Measurements from ENCODE around the gene DYDC2.

The DYDC2 gene

DNA sequence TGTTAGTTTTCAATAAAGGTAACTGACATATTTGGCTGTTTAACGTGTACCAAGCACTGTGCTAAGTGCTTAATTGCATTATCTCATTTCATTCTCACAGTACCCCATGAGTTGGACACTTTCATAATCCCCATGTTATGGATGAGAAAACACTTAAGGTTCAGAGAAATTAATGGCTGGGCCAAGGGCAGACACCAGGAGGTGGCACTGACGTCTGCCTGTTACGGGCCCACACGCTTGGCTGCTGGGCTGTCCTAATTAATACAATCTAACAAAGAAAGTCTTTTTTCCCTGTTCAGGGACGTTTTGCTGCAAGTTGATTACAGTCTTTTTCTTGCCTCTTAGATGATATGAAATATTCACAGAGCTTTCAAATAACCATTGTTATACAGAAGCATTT, 16.1 kb downstream of the DYDC2 start:
- no peak for DNase-seq

DNA sequence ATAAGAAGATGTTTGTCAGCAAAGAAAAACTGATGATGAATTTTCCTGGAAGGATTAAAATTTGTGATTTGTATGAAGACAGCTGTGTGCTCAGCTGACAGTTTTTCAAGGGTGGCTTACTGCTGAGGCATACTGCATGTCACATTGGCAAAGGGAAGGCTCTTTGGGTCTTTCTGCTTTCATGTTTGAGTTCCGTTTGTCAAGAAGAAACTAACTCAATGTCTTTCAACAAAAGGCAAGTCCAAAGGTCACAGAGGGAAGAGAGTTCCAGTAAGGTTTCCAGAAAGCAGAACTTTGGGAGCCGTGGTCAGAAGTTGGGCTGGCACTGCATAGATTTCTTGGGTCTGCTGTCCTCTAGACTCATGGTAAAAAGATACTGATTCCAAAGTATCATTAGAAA, 16.9 kb downstream of the DYDC2 start:
- no peak for DNase-seq

DNA sequence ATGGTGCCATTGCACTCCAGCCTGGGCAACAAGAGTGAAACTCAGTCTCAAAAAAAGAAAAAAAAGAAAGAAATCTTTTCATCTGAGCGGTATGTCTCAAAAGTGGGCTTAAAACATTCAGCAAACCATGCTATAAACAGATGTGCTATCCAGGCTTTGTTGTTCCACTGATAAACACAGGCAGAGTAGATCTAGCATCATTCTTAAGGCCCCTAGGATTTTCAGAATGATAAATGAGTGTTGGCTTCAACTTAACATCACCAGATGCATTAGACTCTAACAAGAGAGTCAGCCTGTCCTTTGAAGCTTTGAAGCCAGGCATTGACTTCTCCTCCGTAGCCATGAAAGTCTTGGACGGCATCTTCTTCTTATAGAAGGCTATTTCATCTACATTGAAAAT, 23.1 kb downstream of the DYDC2 start:
- no peak for DNase-seq

DNA sequence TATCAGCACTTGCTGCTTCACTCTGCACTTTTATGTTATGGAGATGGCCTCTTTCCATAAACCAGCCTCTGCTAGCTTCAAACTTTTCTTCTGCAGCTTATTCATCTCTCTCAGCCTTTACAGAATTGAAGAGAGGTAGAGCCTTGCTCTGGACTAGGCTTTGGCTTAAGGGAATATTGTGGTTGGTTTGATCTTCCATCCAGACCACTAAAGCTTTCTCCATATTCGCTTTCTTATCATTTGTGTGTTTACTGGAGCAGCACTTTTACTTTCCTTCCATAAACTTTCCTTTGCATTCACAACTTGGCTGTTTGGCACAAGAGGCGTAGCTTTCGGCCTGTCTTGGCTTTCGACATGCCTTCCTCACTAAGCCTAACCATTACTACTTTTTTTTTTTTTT, 23.6 kb downstream of the DYDC2 start:
- DNase-seq = no peak

DNA sequence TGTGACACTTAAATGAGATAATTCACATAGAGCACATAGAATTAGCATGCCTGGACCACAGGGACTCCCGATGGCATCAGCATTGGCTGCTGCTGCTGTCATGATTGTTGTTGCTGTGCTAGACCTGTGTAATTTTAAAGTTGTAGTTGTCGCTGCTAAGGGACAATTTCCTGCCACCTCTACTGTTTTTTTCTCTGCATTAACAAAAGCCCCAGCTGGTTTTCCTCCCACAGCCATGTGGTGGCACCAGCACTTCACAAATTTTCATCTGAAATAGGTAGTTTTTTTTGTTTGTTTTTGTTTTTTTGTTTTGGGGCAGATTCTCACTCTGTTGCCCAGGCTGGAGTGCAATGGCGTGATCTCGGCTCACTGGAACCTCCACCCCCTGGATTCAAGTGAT, 26.4 kb downstream of the DYDC2 start:
- DNase-seq = peak; percentile 18 to 41

DNA sequence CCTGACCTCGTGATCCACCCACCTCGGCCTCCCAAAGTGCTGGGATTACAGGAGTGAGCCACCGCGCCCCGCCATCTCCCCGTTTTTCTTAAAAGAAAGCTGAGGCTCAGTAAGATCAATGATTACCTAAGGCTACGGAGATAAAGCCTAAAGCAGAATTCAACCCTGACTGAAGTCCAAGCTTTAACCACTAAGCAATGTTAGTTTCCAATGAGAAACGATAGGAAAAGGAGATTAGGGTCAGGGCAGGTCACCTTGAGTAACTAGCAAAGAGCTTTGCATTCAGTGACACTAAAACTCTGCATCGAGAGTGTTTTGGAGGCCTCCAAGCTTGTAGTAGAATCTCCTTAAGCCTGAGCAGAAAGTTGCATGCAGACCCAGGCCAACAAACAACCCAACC, 34.2 kb downstream of the DYDC2 start:
- DNase-seq = no peak

DNA sequence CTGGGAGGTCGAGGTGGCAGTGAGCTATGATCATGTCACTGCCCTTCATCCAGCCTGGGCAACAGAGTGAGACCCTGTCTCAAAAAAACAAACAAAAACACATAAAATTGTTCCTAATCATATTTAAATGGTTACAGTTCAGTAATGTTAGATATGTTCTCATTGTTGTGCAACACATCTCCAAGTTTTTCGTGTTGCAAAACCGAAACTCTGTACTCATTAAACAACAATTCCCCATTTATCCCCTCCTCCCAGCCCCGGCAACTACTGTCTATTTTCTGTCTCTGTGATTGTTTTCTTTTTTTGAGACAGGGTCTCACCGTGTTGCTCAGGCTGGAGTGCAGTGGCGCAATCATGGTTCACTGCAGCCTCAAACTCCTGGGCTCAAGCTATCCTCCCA, 35.7 kb downstream of the DYDC2 start:
- no peak for DNase-seq

DNA sequence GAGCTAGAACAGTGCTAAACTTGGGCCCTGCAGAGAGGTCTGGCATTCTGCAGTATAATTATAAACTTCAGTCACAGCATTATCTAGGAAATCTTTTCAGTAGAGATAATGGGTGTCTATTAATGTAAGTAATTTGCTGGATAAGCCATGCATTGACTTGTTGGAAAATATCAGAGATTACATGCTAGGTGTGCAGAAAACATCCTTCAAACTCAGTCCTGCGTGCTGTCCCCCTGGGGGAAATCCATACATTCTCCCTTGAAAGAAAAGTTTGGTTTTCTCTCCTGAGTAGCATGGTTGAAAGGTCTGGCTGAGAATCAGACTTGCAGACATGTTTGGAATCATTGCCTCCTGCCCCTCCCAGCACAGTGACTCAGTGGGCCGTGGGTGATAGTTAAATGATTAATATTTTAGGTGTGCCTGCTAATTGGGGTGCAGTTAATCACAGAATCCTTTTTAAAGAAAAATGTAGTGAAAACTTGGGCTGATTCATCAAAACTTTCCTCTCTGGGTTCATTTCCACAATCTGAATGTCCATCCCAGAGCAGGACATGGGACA, 37.9 kb downstream of the DYDC2 start:
- DNase-seq = no peak

DNA sequence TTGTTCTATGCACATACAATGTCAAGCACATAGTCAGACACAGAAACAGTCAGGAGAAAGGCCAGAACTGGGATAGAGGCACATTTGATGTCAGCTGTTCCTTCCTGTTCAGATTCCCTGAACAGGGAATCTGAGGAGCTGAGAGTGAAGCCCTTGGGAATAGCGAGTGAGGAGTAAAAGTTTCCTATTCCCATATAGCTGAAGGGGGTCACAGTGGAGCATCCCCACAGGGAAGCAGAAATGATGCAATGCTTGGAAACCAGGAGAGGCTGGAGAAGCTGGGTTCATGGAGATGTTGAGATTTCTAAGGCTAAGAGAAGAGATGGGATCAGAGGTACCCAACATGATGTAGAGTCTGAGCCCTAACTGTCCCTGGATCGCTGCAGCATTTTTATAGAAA, 40.4 kb downstream of the DYDC2 start:
- DNase-seq = no peak

DNA sequence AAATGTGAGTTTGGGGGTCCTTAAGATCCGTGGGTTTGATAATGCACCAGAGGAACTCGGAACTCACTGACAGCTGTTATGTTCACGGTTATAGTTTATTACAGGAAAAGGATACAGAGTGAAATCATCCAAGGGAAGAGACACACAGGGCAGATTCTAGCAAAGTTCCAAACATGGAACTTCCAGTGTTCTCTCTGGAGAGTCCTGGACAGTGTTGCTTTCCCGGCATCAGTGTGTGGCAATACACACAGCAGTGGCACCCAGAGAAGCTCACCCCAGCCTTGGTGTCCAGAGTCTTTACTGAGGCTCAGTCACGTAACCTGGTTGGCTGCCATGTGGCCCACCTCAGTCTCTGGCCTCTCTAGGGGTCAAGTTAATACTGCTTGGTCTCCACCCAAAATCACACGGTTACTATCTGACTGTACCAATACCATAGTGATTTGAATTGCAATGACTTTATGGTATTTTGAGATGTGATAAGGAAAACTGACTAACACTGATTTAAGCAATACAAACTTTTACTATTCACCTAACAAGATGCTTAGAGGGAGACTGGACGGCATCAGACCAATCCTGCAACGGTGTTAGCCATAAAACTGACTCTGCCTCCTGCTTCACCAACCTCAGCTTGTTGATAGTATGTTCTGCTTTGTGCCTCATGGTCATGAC, 43.7 kb downstream of the DYDC2 start:
- DNase-seq = no peak

DNA sequence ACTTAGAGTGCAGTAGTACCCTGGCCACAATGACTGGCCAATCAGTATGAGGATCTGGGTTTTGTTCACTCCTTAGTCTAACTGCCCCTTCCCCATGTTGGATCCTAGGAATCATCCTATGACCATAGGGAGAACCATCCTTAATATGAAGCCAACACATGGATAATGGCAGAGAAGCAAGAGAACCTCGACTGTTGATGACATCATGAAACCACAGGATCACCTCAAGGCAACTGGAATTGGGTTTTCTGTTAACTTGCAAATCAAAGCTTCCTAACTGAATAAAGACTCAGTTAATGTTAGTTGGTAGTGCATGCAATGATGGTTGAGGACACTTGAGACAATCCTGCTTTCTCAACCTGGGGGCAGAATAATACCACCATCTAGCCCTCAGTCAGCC, 48.5 kb downstream of the DYDC2 start:
- no peak for DNase-seq

DNA sequence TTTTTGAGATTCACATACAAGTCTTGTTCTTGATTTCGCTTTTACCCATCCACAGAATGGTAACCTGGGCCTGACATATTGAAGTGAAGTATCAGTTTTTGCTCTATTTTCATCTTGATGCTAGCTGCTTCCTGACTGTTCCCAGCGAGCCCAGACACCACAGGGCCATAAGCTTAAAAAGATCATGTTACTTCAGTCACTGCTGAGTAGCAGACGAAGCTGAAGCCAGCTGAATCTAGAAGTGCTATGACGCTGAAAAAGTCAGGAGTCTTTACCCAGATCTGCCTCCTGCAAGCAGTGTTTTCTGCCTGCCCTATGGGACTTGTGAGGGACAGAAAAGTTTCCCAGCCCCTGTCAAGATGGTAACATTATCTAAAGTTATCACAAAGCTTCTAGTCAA, 49.0 kb downstream of the DYDC2 start:
- no peak for DNase-seq

DNA sequence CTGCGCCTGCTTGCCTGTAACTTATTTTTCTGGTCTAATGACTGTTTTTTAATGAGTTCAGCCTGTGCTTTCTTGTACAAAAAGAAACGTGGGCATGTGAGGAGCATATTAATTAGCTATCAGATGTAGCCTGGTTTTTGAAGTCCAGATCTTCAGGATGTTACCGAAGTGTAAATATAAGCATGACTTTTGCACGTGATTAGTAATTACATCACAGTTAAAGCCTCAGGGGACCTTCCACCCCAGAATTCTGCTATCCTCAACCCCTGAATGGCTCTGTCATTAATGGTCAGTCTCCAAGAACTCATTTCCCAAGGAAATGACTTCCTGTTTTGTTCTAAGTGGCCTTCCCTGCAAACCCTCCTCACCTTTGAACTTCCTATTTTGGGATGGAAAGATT, 49.6 kb downstream of the DYDC2 start:
- no peak for DNase-seq

DNA sequence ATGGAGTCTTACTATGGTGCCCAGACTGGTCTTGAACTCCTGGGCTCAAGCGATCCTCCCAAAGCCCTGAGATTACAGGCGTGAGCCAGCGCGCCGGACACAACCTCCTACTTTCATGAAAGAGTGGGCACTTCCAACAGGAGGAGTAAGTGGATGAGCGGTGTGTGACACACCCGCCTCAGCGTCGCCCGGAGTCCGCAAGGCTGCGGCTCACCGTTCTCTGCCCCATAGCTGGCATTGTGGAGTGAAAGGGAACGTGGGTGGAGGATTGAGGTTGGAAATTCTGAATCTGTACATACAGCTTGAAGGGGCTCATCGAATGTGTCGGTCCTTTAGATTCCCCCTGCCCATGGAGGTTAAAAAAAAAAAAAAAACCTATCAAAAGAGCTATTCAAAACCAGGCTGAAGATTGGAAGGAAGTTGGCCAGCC, 51.2 kb downstream of the DYDC2 start:
- DNase-seq = peak; percentile 65 to 76

DNA sequence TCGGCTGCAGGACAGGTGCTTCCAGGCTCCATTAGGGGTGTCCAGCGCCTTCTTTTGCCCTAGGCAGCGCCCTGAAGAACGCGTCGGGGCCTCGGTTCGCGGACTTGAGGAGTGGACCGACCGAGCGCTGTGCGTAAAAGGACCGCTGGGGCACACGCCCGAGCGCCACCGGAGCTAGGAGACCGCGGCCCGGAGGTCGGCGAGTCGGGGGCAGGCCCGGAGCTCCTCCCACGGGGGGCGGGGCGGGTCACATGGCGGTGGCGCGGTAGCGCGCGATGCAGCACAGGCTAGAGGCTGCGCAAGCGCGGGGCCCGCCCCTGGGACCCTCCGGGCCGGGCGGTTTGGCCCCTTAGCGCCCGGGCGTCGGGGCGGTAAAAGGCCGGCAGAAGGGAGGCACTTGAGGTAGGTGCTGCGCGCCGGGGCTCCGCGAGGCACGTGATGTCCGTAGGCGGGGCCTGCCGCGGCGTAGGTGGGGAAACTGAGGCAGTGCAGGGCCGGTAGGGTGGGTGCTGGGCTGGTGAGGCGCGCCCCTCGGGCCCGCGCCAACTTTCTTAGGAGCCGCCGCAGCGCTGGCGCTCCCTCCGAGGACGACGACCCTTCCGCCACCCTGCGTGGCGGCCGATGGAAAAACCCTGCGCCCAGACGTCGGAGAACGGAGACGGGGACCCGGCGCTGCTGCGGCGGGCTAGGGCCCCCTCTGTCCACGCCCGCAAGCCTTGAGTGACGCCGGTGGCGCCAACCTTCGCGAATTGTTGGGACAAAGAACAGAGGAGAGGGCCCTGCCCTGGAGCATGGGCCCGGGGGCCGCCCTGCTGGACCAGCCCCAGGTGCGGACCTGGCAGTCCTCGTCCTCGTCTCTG, 51.9 kb downstream of the DYDC2 start, which contains the start of gene PRXL2A:
TSS of gene PRXL2A (plus strand) at position 310 of the 860 bp plus-strand sequence. CDS start 11,917 bp downstream, outside the sequence.
- DNase-seq = peak; percentile 86 to 88

DNA sequence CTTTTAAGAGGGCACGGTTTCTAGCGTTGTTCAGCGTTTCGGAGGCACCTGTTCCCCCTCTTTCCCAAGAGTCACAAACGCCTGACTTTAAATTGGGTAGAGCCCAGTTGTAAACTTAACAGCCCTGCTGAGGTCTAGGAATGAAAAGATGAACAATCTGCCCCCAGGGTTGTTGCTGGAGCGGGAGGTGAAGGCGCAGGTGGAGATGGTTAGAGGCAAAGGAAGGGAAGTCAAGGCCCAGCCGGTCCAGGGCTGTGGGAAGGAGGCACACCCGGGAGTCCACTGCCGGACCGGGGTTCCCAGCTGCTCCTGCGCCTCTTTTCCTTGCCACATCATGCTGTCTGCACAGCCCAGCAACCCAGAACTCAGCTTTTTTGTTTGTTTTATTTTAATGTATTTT, 52.5 kb downstream of the DYDC2 start:
- DNase-seq = no peak

DNA sequence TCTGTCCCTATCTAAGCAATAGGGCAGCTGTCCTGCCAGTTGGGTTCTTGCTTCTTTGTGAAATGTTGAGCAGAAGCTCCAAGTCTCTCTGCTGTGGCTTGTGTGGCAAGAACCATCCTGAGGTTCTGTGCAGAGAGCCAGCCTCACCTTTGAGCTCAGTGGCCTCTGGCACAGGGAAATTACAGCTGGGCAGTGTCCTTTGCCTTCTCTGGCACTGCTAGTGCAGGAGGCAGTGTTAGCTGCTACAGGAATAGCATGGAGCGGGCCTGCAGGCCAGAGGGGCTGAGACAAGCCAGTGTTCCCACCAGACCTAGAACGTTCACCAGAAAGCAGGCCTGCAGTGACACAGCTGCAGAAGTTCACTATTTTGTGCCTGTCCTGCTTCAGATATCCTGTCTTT, 53.5 kb downstream of the DYDC2 start:
- no peak for DNase-seq

DNA sequence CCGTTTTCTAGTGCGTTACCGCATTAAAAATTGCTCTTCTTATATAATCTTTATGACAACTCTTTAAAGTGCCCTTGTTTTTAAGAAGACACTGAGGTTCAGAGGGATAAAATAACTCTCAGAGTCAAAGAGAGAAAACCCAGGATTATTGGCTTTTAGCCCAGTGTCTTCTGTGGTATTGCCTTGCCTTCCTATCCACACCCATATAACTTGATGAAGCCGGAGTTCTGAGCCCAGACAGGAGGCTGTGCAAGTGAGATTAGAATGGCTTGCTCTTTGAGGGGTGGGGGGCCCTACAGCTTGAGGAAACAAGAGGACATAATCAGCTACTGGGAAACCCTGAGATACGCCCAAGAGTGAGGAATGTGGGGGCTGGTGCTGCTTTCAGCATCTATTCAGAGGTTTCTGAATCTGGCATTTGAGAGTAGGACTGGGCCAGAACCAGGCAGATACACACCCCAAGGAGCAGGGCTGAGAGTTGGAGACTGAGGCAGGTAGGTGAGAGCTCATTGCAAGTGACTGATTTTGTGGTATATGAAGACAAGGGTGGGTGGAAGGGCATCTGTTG, 54.1 kb downstream of the DYDC2 start:
- DNase-seq = no peak

DNA sequence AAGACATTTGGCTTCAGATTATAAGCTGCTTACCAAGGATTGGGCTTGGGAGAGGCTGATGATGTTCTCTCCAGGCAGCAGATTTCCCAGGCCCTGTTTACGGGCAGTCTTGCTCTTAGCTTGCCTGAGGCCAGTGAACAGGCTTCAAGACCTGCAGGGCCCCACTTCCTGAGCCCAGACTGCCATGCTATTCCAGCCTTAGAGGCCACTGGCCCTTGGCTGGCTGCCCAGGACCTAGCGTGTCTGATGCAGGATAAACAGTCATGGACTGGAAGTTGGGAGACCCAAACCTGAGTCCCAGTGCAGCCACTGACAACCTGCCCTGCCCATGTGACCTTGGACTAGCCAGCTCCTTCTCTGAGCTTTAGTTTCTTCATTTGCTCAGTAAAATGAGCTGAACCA, 54.7 kb downstream of the DYDC2 start:
- no peak for DNase-seq

DNA sequence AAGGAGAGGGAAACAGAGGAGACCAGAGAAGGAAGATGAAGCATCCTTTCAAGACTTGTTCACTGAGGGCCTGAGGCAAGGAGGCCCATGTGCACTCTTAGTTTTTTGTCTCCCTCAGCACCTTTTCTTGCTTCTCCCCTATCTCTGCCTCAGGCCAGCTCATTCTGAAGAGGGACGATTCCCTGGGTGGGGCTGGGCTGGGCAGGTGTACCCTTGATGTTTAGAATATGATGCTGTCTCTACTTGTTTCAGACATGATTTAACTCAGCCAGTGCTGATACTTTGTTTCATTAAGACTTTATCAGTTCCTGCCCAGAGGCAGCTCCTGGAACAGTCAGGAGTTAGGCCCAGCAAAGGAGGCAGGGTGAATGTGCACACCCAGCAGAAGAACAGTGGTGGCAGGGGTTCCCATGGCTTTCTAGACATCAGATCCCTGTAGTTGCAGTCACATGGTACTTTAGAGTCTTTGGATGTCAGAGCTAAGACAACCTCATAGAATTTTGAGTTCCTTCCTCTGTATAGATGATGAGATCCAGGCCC, 55.2 kb downstream of the DYDC2 start:
- no peak for DNase-seq

DNA sequence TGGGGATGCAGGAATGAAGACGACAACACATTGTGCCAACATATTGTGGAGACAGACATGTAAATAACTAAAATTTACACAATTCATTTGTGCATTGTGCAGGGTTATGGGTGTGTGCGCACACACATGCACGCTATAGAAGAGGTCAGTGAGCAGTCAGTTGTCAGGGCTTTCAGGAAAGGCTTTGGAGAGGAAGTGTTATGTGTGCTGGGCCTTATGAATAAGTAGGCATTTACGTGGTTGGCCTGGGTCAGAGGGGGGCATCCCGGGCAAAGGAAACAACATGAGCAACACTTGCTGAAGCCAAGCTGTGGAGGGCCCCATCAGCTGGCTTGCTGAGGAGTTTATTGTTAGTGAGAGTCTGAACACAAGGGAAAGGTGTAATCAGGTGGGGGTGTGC, 55.9 kb downstream of the DYDC2 start:
- DNase-seq = no peak

DNA sequence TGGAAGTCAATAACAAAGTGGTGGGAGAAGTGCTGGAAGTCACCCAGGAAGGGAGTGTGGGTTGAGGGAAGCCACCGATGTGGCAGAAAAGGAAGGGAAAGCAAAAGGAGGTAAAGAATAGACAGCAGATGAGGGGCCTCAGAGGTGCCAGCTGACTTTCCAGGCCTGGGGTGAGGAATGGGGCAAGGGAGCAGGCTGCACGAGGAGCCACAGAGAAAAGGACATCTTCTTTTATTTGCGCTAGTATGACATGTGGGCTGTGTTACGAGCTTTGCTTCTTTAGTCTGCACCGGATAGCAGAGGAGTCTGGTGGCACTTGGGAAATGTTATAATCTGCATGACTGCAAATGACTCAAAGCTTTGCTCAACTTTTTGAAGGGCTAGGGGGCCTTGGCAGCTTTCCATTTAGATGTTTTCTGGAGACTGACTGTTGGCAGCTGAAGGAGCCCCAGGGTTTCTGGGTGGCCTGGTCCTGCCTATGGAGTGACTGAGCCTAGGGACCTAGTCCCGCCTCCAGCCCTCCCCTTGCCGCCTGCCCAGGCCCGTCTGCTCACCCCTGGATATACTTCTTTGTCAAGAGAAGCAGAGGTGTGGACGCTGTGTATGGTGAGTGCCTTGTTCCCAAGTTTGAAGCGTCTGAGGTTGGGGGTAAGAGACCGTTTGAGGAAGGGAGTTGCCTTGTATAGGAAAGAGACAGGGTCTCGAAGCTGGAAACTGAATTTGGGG, 56.9 kb downstream of the DYDC2 start:
- DNase-seq = no peak
